ENCODE results near the gene ABCG1.

DNA sequence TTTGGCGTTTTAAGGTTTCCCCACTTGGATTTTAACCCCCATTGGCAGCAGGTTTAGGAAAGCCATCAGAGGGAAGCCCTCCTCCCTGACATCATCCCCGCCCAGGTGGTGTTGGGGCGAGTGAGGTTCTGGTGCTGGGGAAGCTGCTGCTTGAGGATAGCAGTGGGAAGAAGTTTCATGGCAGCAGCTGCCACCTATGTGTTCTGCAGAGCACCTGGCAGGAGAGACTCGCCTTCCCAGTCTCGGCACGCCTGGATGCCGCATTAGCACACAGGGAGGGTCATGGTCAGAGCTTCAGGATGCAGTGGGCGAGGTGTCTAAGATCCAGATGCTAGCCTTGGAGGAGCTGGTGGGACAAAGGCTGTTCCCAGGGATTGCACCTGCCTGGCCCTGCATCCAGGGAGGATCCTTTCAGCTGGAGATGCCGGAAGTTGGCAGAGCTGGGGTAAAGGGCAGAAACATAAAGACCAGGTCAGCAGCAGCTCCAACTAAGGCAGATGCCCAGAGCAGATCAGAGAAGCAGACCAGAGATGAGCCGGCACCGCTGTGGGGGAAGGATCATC lies 33.9 kb downstream of the ABCG1 start:
- TF ChIP-seq ZFP3 (CRISPR knock-in tag; IDR thresholded peaks at IDR 0.05) (no peak), GLIS3 (CRISPR knock-in tag; IDR thresholded peaks at IDR 0.05) (no peak), RARB (CRISPR knock-in tag; IDR thresholded peaks at IDR 0.05) (no peak), TCF4 (CRISPR knock-in tag; IDR thresholded peaks at IDR 0.05; ENCODE audit: borderline replicate concordance) (no peak)
- TF ChIP-seq, protein P1, sequence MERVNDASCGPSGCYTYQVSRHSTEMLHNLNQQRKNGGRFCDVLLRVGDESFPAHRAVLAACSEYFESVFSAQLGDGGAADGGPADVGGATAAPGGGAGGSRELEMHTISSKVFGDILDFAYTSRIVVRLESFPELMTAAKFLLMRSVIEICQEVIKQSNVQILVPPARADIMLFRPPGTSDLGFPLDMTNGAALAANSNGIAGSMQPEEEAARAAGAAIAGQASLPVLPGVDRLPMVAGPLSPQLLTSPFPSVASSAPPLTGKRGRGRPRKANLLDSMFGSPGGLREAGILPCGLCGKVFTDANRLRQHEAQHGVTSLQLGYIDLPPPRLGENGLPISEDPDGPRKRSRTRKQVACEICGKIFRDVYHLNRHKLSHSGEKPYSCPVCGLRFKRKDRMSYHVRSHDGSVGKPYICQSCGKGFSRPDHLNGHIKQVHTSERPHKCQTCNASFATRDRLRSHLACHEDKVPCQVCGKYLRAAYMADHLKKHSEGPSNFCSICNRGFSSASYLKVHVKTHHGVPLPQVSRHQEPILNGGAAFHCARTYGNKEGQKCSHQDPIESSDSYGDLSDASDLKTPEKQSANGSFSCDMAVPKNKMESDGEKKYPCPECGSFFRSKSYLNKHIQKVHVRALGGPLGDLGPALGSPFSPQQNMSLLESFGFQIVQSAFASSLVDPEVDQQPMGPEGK (CRISPR knock-in tag; IDR thresholded peaks at IDR 0.05; ENCODE audit: borderline replicate concordance) = no peak

All from SK-N-SH treated with all-trans-retinoic acid at 6 μM for 48 hours (cell line).